A549 (cell line): ENCODE measurements around the gene CKLF. TPM values are rescaled to one million over a fixed set of nuclear protein-coding genes. Genes with fewer than 3 reads are reported as not detected.

Experiments
- ATAC-seq, 2 experiments: fragments of 200-7000 bp in 1 of 2; fragments of >200 bp in 1 of 2; cut with Nextera tagmentation in 1 of 2; cut with Tn5 transposase in 1 of 2; 3 replicates each; pipeline versions ENCODE4 v1.8.0 to v1.9.1; 2018 to 2020; ENCODE audit warnings: mild to moderate bottlenecking in 1 of 2, moderate library complexity in 1 of 2
- CTCF ChIA-PET: fragments of 300-600 bp; sonication (Branson Sonifier 250); formaldehyde crosslinking; extraction: SDS; loops from one replicate; lab custom pipeline; 2021; ENCODE audit warnings: antibody characterized with exemption, inconsistent platforms; lab: Yijun Ruan, JAX
- POLR2A ChIA-PET: fragments of 350-600 bp; formaldehyde crosslinking; extraction: SDS; loops from one replicate; lab custom pipeline; 2021; ENCODE audit warnings: antibody characterized with exemption, inconsistent platforms; lab: Yijun Ruan, JAX
- DNase-seq, 2 experiments: peaks; one replicate each; pipeline versions ENCODE4 v3.0.0 to v3.0.0-alpha.2; 2011 to 2016; ENCODE audit warnings: low read depth in 1 of 2, low spot score in 1 of 2
- FAIRE-seq: peaks from 2 replicates; lab custom pipeline; 2011; peaks lifted over from hg19 to GRCh38; lab: Jason Lieb, UNC
- H3K27ac ChIP-seq, 2 experiments: fragments of >200 bp; sonication (Bioruptor Twin); formaldehyde crosslinking; 3 replicates each; pipeline ENCODE4 v1.5.1; 2016 to 2017
- H3K4me1 ChIP-seq: fragments of >200 bp; sonication (Bioruptor Twin); formaldehyde crosslinking; 3 replicates; pipeline ENCODE4 v1.6.1; 2016
- H3K4me2 ChIP-seq: fragments of >200 bp; sonication (Bioruptor Twin); formaldehyde crosslinking; 3 replicates; pipeline ENCODE4 v1.6.1; 2016
- H3K4me3 ChIP-seq: fragments of >200 bp; sonication (Bioruptor Twin); formaldehyde crosslinking; 3 replicates; pipeline ENCODE4 v1.5.1; 2016
- H3K9me3 ChIP-seq: fragments of >200 bp; sonication (Bioruptor Twin); formaldehyde crosslinking; 3 replicates; pipeline ENCODE4 v1.6.1; 2016
- BHLHE40 ChIP-seq: IDR thresholded peaks from 2 replicates; pipeline ENCODE4 v1.6.1; 2012; ENCODE audit warnings: low read depth, low read length, inconsistent platforms
- CBX8 ChIP-seq: fragments of 200-600 bp; sonication (generic); IDR thresholded peaks from 2 replicates; pipeline ENCODE4 v1.6.1; 2016
- CEBPB ChIP-seq, 2 experiments: fragments of >200 bp in 1 of 2; sonication (Bioruptor Twin) in 1 of 2; formaldehyde crosslinking in 1 of 2; IDR thresholded peaks; 2 replicates each; pipeline ENCODE4 v1.6.1; 2012 to 2016
- CHD4 ChIP-seq: fragments of 200-600 bp; sonication (generic); IDR thresholded peaks from 2 replicates; pipeline ENCODE4 v1.6.1; 2016; ENCODE audit warnings: antibody characterized with exemption, mild to moderate bottlenecking, borderline replicate concordance
- CTCF ChIP-seq: fragments of >200 bp; sonication (Bioruptor Twin); formaldehyde crosslinking; IDR thresholded peaks from 3 replicates; pipeline ENCODE4 v1.5.1; 2016
- EHF ChIP-seq: fragments of 250-450 bp; sonication (Bioruptor Pico); IDR thresholded peaks from 2 replicates; pipeline ENCODE4 v1.5.0; 2020; ENCODE audit warnings: mild to moderate bottlenecking
- ELK1 ChIP-seq: fragments of 150-350 bp; IDR thresholded peaks from 2 replicates; pipeline ENCODE4 v1.6.1; 2014; ENCODE audit warnings: low read depth, mild to moderate bottlenecking, low read length
- EP300 ChIP-seq, 2 experiments: fragments of >200 bp; sonication (Bioruptor Twin); formaldehyde crosslinking; IDR thresholded peaks; 2 replicates in 1 of 2; 3 replicates in 1 of 2; pipeline ENCODE4 v1.6.1; 2016 to 2017
- GATA3 ChIP-seq: IDR thresholded peaks from 2 replicates; pipeline ENCODE4 v1.6.1; 2012; ENCODE audit warnings: borderline replicate concordance
- HDAC2 ChIP-seq: fragments of 200-600 bp; sonication (generic); IDR thresholded peaks from 2 replicates; pipeline ENCODE4 v1.6.1; 2016
- HEYL ChIP-seq: fragments of 250-450 bp; sonication (Bioruptor Pico); IDR thresholded peaks from 2 replicates; pipeline ENCODE4 v1.8.0; 2021; ENCODE audit warnings: mild to moderate bottlenecking, moderate library complexity
- HMGXB4 ChIP-seq: fragments of 250-450 bp; sonication (Bioruptor Pico); IDR thresholded peaks from 2 replicates; pipeline ENCODE4 v1.5.0; 2021; ENCODE audit warnings: mild to moderate bottlenecking, moderate library complexity, borderline replicate concordance
- HOXB5 ChIP-seq: fragments of 250-450 bp; sonication (Bioruptor Pico); IDR thresholded peaks from 2 replicates; pipeline ENCODE4 v1.5.0; 2020; ENCODE audit warnings: mild to moderate bottlenecking, moderate library complexity
- JUN ChIP-seq, 2 experiments: fragments of >200 bp; sonication (Bioruptor Twin); formaldehyde crosslinking; IDR thresholded peaks; 2 replicates in 1 of 2; 3 replicates in 1 of 2; pipeline ENCODE4 v1.6.1; 2016 to 2017
- JUNB ChIP-seq: fragments of >200 bp; sonication (Bioruptor Twin); formaldehyde crosslinking; IDR thresholded peaks from 2 replicates; pipeline ENCODE4 v1.6.1; 2016
- KDM1A ChIP-seq: fragments of 200-600 bp; sonication (generic); IDR thresholded peaks from 2 replicates; pipeline ENCODE4 v1.6.1; 2016; ENCODE audit warnings: low read depth, mild to moderate bottlenecking
- MAFK ChIP-seq: fragments of 450-650 bp; IDR thresholded peaks from 2 replicates; pipeline ENCODE4 v1.6.1; 2014; ENCODE audit not compliant: partially characterized antibody
- MAX ChIP-seq: IDR thresholded peaks from 2 replicates; pipeline ENCODE4 v1.6.1; 2012
- MAZ ChIP-seq: fragments of 150-350 bp; IDR thresholded peaks from 2 replicates; pipeline ENCODE4 v1.6.1; 2014; ENCODE audit warnings: antibody characterized with exemption, low read depth, low read length, borderline replicate concordance
- NFE2L2 ChIP-seq: fragments of 150-350 bp; conservative IDR thresholded peaks from 2 replicates; pipeline ENCODE4 v1.6.1; 2014; ENCODE audit warnings: low read length
- NPAS2 ChIP-seq: fragments of 250-450 bp; sonication (Bioruptor Pico); IDR thresholded peaks from 2 replicates; pipeline ENCODE4 v1.8.0; 2022; ENCODE audit warnings: mild to moderate bottlenecking, moderate library complexity, borderline replicate concordance
- NR3C1 ChIP-seq: fragments of >200 bp; sonication (Bioruptor Twin); formaldehyde crosslinking; IDR thresholded peaks from 3 replicates; pipeline ENCODE4 v1.6.1; 2017
- PHF8 ChIP-seq: fragments of 200-600 bp; sonication (generic); IDR thresholded peaks from 2 replicates; pipeline ENCODE4 v1.6.1; 2016; ENCODE audit warnings: low read depth, mild to moderate bottlenecking, antibody characterized with exemption, moderate library complexity, borderline replicate concordance
- RAD21 ChIP-seq, 2 experiments: fragments of >200 bp in 1 of 2; sonication (Bioruptor Twin) in 1 of 2; formaldehyde crosslinking in 1 of 2; IDR thresholded peaks in 1 of 2; conservative IDR thresholded peaks in 1 of 2; 2 replicates in 1 of 2; 3 replicates in 1 of 2; pipeline ENCODE4 v1.6.1; 2012 to 2018; ENCODE audit warnings: inconsistent platforms in 1 of 2
- RCOR1 ChIP-seq: fragments of 150-350 bp; IDR thresholded peaks from 2 replicates; pipeline ENCODE4 v1.6.1; 2014; ENCODE audit warnings: antibody characterized with exemption, low read length, low read depth
- RFX5 ChIP-seq: fragments of 450-650 bp; IDR thresholded peaks from 2 replicates; pipeline ENCODE4 v1.7.1; 2014; ENCODE audit warnings: antibody characterized with exemption, mild to moderate bottlenecking, moderate library complexity
- SMC3 ChIP-seq: fragments of >200 bp; sonication (Bioruptor Twin); formaldehyde crosslinking; IDR thresholded peaks from 3 replicates; pipeline ENCODE4 v1.6.1; 2018; ENCODE audit warnings: inconsistent platforms
- SREBF2 ChIP-seq: fragments of 450-650 bp; IDR thresholded peaks from 2 replicates; pipeline ENCODE4 v1.6.1; 2014; ENCODE audit warnings: mild to moderate bottlenecking, moderate library complexity
- USF2 ChIP-seq: fragments of 450-650 bp; IDR thresholded peaks from 2 replicates; pipeline ENCODE4 v1.6.1; 2014; ENCODE audit warnings: antibody characterized with exemption
- ZFP36 ChIP-seq: fragments of 450-650 bp; IDR thresholded peaks from 2 replicates; pipeline ENCODE4 v1.6.1; 2014; ENCODE audit warnings: borderline replicate concordance; ENCODE audit not compliant: partially characterized antibody
- ZNF302 ChIP-seq: fragments of 250-450 bp; sonication (Bioruptor Pico); IDR thresholded peaks from 2 replicates; pipeline ENCODE4 v1.9.0; 2021; ENCODE audit warnings: inconsistent platforms, mild to moderate bottlenecking, moderate library complexity
- ZSCAN20 ChIP-seq: fragments of 250-450 bp; sonication (Bioruptor Pico); IDR thresholded peaks from 2 replicates; pipeline ENCODE4 v1.8.0; 2022; ENCODE audit warnings: mild to moderate bottlenecking, moderate library complexity
- WGBS: methylation state at CpG from one replicate; pipeline ENCODE4 v1.1.6; 2017; ENCODE audit errors: missing lambda C conversion rate; 5-methylcytosine and 5-hydroxymethylcytosine counted together
- polyA minus RNA-seq: library from RNA; depleted of rRNA, polyadenylated mRNA; stranded (reverse); fragments of >200 nt; gene quantifications from 2 replicates; pipeline ENCODE4 v1.2.3, GENCODE V29; 2011; rRNA and poly(A)+ RNA removed
- polyA plus RNA-seq, 4 experiments: library from polyadenylated mRNA; depleted of rRNA in 3 of 4; stranded (reverse); fragments of >200 nt; fragmentation: RNase III in 1 of 4; extraction: RNeasy Plus Mini Kit Qiagen cat#74134 plus additional on column Dnase treatment in 1 of 4; gene quantifications; 2 replicates in 3 of 4; 3 replicates in 1 of 4; pipeline ENCODE4 v1.2.3, GENCODE V29; 2011 to 2017
- TF ChIP-seq, protein P1 (sequence below): fragments of >200 bp; sonication (Bioruptor Twin); formaldehyde crosslinking; IDR thresholded peaks from 2 replicates; pipeline ENCODE4 v1.6.1; 2016

Gene CKLF, protein sequence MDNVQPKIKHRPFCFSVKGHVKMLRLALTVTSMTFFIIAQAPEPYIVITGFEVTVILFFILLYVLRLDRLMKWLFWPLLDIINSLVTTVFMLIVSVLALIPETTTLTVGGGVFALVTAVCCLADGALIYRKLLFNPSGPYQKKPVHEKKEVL
- 85.1 and 96.5 TPM in 2 replicates for polyA plus RNA-seq (2011; rRNA removed)
- 134 and 167 TPM in 2 replicates for polyA plus RNA-seq (2012; cell fraction: cytosol; rRNA removed)
- polyA plus RNA-seq (2012; cell fraction: nucleus; rRNA removed): 43.2 and 60.1 TPM in 2 replicates
- polyA plus RNA-seq (2017; fragmentation: RNase III; extraction: RNeasy Plus Mini Kit Qiagen cat#74134 plus additional on column Dnase treatment): 72.8 to 104 TPM (median 87.0 TPM) in 3 replicates
- polyA minus RNA-seq: 20.9 and 23.0 TPM in 2 replicates

GRCh38 chr16:66552286-66553177 lies at the start of gene CKLF:
TSS of gene CKLF (plus strand) at chr16:66552576. CDS start at chr16:66552716, 140 bp downstream.
- H3K4me3 ChIP-seq: peak within 1 kb of the TSS; percentile 51
- no peaks in the 10 kb centered on the region for H3K9me3 ChIP-seq
- FAIRE-seq (no peak), DNase-seq (peak; percentile 90 to 92), ATAC-seq (peak; percentile 72 to 81)
- peak within 1 kb of the TSS; percentile 92 for H3K4me2 ChIP-seq
- ChIA-PET POLR2A (interaction anchor here (0.7 to 1.7 kb wide), 10 partner anchors 10 to 278 kb away, joined by 3 to 13 read pairs (median 5); partner anchors contain the start of genes CMTM3 and NAE1), CTCF (interaction anchor here (0.5 to 5.4 kb wide), 11 partner anchors 8 to 1010 kb away, joined by 3 to 26 read pairs (median 5); partner anchors contain the start of genes CMTM1 and CTCF)
- peak within 1 kb of the TSS; percentile 90 to 91 for H3K27ac ChIP-seq
- WGBS: 7% methylated on average over 53 of the region's 63 CpGs
- peaks cover 40% of the 10 kb centered on the region for H3K4me1 ChIP-seq
- TF ChIP-seq JUNB (no peak), HDAC2 (no peak), SMC3 (0 out of 3 replicates have a peak, but pooled peaks have one; percentile 14), NPAS2 (CRISPR knock-in tag) (no peak), RCOR1 (no peak), MAZ (no peak), EHF (CRISPR knock-in tag) (peak; percentile 87; the same call in 1 of the 2 replicates), KDM1A (no peak), CHD4 (no peak), GATA3 (no peak), CEBPB (IDR thresholded peaks at IDR 0.05) (no peak), RAD21 (conservative IDR thresholded peaks at IDR 0.05 in 1 of 2, IDR thresholded peaks at IDR 0.05 in 1 of 2) (no peak), CBX8 (no peak), USF2 (peak; percentile 45; the same call in 1 of the 2 replicates), ZFP36 (no peak), CTCF (no peak), ZNF302 (CRISPR knock-in tag) (peak; percentile 86), MAX (peak; percentile 100), ELK1 (no peak), SREBF2 (no peak), JUN (IDR thresholded peaks at IDR 0.05) (peak; percentile 49 to 88; a peak in 4 of 5 replicates), HMGXB4 (CRISPR knock-in tag) (peak; percentile 69), PHF8 (peak; percentile 19; the same call in 1 of the 2 replicates), BHLHE40 (no peak), RFX5 (0 out of 2 replicates have a peak, but pooled peaks have one; percentile 15), EP300 (IDR thresholded peaks at IDR 0.05) (no peak), HOXB5 (CRISPR knock-in tag) (peak; percentile 92), NFE2L2 (no peak), NR3C1 (no peak), MAFK (no peak), ZSCAN20 (CRISPR knock-in tag) (no peak), HEYL (CRISPR knock-in tag) (0 out of 2 replicates have a peak, but pooled peaks have one; percentile 17)
- TF ChIP-seq, protein P1, sequence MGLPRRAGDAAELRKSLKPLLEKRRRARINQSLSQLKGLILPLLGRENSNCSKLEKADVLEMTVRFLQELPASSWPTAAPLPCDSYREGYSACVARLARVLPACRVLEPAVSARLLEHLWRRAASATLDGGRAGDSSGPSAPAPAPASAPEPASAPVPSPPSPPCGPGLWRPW: no peak
